ENCODE measurements around the gene MMP2.

The MMP2 gene

GRCh38 chr16:55469821-55470532 is 9.0 kb upstream of the MMP2 start:
- no peak for DNase-seq (ENCODE audit: low spot score)

- DNase-seq (ENCODE audit: low spot score), result no peak
Observed at GRCh38 chr16:55470533-55471371, 8.2 kb upstream of the MMP2 start.

GRCh38 chr16:55471448-55472097 is 7.4 kb upstream of the MMP2 start:
- DNase-seq (ENCODE audit: low spot score), result no peak

DNA sequence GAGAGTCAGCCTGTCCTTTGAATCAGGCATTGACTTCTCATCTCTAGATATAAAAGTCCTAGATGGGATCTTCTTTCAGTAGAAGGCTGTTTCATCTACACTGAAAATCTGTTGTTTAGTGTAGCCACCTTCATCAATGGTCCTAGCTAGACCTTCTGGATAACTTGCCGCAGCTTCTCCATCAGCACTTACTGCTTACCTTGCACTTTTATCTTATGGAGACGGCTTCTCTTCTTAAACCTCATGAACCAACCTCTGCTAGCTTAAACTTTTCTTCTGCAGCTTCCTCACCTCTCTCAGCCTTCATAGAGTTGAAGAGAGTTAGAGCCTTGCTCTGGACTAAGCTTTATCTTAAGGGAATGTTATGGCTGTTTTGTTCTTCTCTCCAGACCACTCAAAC is 5.4 kb upstream of the MMP2 start:
- DNase-seq (ENCODE audit: low spot score), result no peak

GRCh38 chr16:55474821-55475220 is 4.2 kb upstream of the MMP2 start:
- DNase-seq (ENCODE audit: low spot score), result no peak

GRCh38 chr16:55475919-55476318 is 3.1 kb upstream of the MMP2 start:
- DNase-seq (ENCODE audit: low spot score), result no peak

DNA sequence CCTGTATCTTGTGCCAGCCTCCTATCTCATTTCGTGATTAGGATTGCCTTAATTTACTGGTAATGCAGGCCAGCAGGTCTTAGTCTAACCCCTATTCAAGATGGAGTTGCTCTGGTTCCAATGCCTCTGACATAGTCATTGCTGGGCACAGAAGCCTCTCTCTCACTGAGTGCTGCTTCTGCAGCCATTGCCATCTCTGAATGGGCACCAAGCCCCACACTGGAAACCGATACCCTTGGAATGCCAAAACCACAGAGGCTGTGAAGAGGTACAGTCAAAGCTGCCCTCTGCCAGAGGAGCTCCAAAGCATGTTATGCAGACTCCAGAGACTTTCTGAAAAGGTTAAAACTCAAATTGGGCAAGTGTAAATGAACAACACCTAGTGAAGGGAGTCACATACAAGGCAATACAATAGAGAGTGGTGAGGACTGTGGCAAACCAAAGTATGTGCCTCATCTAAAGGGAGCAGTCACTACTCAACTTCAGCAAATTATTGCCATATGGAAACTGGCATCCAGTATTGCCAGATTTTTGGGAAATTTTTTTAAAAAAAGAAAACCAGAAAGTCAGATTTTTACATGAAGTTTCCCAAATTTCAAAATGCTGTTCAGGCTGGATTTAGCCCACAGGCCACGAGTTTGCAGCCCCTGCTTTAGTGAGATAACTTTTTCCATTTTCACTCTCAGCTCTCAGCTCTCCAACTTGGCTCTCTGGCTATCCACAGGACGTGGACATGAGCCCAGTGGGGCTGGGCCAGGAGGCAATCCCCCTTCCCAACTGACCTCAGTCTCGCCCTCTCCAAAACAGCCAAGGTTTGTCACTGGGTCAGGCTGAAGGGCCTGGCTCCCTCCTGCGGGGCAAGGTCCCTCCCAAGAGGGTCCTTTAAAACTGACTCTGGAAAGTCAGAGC is 2.1 kb upstream of the MMP2 start:
- no peak for DNase-seq (ENCODE audit: low spot score)

DNA sequence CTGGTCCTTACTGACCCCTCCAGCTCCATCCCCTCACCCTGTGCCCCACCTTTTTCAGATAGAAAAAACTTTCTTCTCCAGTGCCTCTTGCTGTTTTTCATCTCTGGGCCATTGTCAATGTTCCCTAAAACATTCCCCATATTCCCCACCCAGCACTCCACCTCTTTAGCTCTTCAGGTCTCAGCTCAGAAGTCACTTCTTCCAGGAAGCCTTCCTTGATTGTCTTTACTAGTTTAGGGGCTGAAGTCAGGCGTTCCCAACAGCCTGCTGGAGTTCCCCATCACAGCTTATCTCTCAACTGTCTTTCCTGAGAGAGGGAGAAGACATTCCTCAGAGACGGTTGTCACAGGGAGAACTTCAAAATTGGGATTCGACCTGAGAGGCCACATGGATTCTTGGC is 1.3 kb upstream of the MMP2 start:
- no peak for DNase-seq (ENCODE audit: low spot score)

GRCh38 chr16:55479430-55480140 is 587 bp downstream of the MMP2 start:
- DNase-seq (ENCODE audit: low spot score), result no peak

GRCh38 chr16:55480228-55480655 is 1.2 kb downstream of the MMP2 start:
- DNase-seq (ENCODE audit: low spot score), result no peak

DNA sequence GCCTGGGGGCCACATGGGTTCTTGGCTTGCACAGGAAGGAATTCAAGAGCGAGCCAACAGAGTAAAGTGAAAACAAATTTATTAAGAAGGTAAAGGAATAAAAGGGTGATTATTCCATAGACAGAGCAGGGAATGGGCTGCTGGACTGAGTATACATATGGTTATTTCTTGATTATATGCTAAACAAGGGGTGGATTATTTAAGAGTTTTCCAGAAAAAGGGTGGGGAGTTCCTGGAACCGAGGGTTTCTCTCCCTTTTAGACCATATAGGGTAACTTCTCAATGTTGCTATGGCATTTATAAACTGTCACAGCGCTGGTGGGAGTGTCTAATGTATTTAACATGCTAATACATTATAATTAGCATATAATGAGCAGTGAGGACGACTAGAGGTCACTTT is 2.0 kb downstream of the MMP2 start:
- DNase-seq (ENCODE audit: low spot score), result no peak

- no peak for DNase-seq (ENCODE audit: low spot score)
Observed at GRCh38 chr16:55482056-55482455, 3.1 kb downstream of the MMP2 start.

DNA sequence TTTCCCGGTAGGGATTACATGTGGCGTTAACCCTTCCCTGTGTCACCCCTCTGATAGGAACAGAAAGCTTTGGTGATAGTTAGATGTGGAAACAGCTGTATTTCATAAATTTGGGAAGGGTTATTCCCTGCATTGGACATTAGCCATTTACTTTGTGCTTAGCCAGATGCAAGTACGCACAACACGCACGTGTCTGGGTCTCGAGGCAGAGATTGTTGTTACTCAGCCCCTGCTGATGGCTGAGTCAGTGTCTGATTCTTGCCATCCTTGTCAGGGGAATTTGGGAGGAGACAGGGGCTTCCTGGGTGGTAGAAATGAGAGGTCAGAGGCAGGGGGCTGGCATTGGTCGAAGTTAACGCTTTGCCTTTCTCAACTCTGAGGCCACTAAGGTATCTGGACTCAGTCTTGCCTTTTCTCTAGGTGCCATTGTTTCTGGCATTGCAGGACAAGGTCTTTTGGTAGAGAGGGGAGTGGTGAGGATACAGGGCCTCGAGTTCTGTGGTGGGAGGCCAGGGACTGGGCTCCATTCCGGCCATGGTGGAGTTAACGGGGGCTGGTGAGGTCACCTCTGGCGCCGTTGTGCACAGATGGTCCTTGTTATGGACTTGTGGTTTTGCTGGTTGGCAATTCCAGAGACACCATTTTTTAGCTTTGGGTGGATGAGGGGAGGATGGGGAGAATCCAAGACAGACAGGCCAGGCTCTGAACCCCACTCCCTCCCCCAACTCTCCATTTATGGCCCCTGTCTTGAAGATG is 8.2 kb downstream of the MMP2 start:
- no peak for DNase-seq (ENCODE audit: low spot score)

- DNase-seq (ENCODE audit: low spot score), result no peak
Observed at GRCh38 chr16:55488306-55488705, 9.3 kb downstream of the MMP2 start.

- no peak for DNase-seq (ENCODE audit: low spot score)
Observed at GRCh38 chr16:55489119-55489955, 10.3 kb downstream of the MMP2 start.

DNA sequence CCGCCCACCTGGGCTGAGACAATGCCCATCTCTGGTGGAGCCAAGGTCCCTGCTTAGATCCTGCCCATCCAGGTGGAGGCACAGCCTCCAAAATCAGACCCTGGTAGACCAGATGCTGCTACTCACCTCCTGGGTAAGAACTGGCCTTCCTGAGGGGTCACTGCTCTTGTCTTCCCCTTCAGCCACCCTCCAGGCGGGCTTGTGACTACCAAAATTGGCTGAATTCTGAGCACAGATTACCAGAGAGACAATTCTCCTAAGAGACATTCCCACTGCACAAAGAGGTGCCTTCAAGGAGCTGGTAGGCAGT is 10.9 kb downstream of the MMP2 start:
- DNase-seq (ENCODE audit: low spot score), result no peak

DNA sequence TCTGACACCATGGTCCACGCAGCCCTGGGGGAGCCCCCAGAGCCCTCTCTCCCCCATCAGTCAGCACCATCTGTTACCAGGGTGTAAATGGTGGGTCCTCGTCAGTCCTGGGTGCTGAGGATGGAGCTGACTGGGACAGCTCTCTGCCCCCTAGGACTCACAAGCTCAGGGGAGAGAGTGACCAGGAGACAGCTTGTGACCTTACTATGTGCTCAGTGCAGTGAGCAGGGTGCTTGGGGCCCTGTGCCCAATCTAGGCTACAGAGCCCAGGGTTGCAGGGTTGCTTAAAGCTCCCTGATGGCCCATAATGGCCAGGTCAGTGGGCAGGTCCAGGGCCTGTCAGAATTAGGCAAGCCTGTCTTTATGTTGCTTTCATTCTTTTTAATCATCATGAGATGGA is 11.3 kb downstream of the MMP2 start:
- DNase-seq (ENCODE audit: low spot score), result no peak

GRCh38 chr16:55491691-55492090 is 12.7 kb downstream of the MMP2 start:
- no peak for DNase-seq (ENCODE audit: low spot score)

GRCh38 chr16:55492756-55493380 is 13.9 kb downstream of the MMP2 start:
- no peak for DNase-seq (ENCODE audit: low spot score)
